ENCODE measurements around the gene ATR. TPM values are rescaled to one million over a fixed set of nuclear protein-coding genes. Genes with fewer than 3 reads are reported as not detected.
A peak's percentile ranks its signal among the peaks of the same experiment; 100 is the strongest.

Gene ATR
- total RNA-seq, 1 experiment from 2014 or later = 24.7 TPM

- Histone ChIP-seq H3K27ac (ENCODE audit: low read depth, low read length) (peak overlapping the region; percentile 70), H3K9ac (ENCODE audit: low read length) (peak overlapping the region; percentile 90), H3K4me1 (ENCODE audit: control insufficient read depth in 1 of 2, insufficient read depth in 2 of 2, low read length in 2 of 2) (peaks cover 5 to 18% of the 10 kb centered on the region in 2 experiments; a peak in 3 of 4 replicates), H3K36me3 (ENCODE audit: control insufficient read depth in 1 of 2, insufficient read depth in 2 of 2, low read length in 2 of 2) (peaks cover 0 to 6% of the 10 kb centered on the region in 2 experiments; a peak in 1 of 4 replicates), H4K20me1 (ENCODE audit: insufficient read depth) (no peaks in the 10 kb centered on the region), H3K4me2 (ENCODE audit: low read length) (peak overlapping the region; percentile 78), H3K9me3 (ENCODE audit: control insufficient read depth in 1 of 2, insufficient read depth in 1 of 2, low read depth in 1 of 2, low read length in 2 of 2) (no peaks in the 10 kb centered on the region), H2AFZ (ENCODE audit: low read depth, low read length, poor library complexity, severe bottlenecking) (no peak overlapping the region), H3K27me3 (ENCODE audit: insufficient read depth, low read length) (no peaks in the 10 kb centered on the region), H3K4me3 (replicated peaks in 1 of 2; ENCODE audit: low read depth in 1 of 2, low read length in 2 of 2) (peak overlapping the region; percentile 82 to 83), H3K9me2 (ENCODE audit: insufficient read depth) (no peaks in the 10 kb centered on the region), H3K79me2 (ENCODE audit: insufficient read depth, low read length) (peaks cover 57% of the 10 kb centered on the region)
- RAD21 ChIA-PET (ENCODE audit: low non-redundant PET in 1 of 2, low total read pairs in 2 of 2, uncharacterized antibody in 2 of 2, unreplicated experiment in 2 of 2) = interaction anchor here in 1 of 2 experiments (1.2 kb wide), 1 partner anchor 9 kb away, joined by 3 read pairs; no protein-coding TSS in a partner anchor
- intact Hi-C loops (cut with micrococcal nuclease) = no loop called here
- CTCF ChIA-PET = interaction anchor here (0.7 to 1.0 kb wide), 4 partner anchors 9 to 452 kb away, joined by 3 to 4 read pairs (median 3); no protein-coding TSS in a partner anchor
- BruUV-seq (replicated peaks) = TSS peak; percentile 53
- TF ChIP-seq POLR2AphosphoS5 (IDR thresholded peaks at IDR 0.05; ENCODE audit: low read depth, low read length) (no peak), TCF7L2 (IDR thresholded peaks at IDR 0.05; ENCODE audit: borderline replicate concordance, extremely low read depth, insufficient read depth, insufficient read length) (no peak), CTCF (IDR thresholded peaks at IDR 0.05 in 2 of 3, conservative IDR thresholded peaks at IDR 0.05 in 1 of 3; ENCODE audit: borderline replicate concordance in 1 of 3, insufficient read depth in 1 of 3, low read depth in 2 of 3, low read length in 2 of 3) (no peak), EZH2 (IDR thresholded peaks at IDR 0.05) (no peak), ZFX (IDR thresholded peaks at IDR 0.05) (no peak), EZH2phosphoT487 (IDR thresholded peaks at IDR 0.05; ENCODE audit: borderline replicate concordance) (no peak), YY1 (IDR thresholded peaks at IDR 0.05; ENCODE audit: extremely low read depth, insufficient replicate concordance, low read depth, low read length) (no peak), RAD21 (IDR thresholded peaks at IDR 0.05; ENCODE audit: low read depth) (no peak), ELF1 (IDR thresholded peaks at IDR 0.05; ENCODE audit: borderline replicate concordance, low read depth) (no peak), POLR2A (IDR thresholded peaks at IDR 0.05; ENCODE audit: borderline replicate concordance, extremely low read depth, insufficient read depth, insufficient read length) (no peak), SIN3A (IDR thresholded peaks at IDR 0.05; ENCODE audit: low read depth) (no peak), JUND (IDR thresholded peaks at IDR 0.05) (no peak), FOSL1 (IDR thresholded peaks at IDR 0.05; ENCODE audit: low read depth) (no peak), SRF (IDR thresholded peaks at IDR 0.05; ENCODE audit: low read depth) (no peak), SP1 (IDR thresholded peaks at IDR 0.05; ENCODE audit: low read depth) (no peak), CEBPB (IDR thresholded peaks at IDR 0.05; ENCODE audit: low read depth) (no peak)
- TF ChIP-seq, protein P1, sequence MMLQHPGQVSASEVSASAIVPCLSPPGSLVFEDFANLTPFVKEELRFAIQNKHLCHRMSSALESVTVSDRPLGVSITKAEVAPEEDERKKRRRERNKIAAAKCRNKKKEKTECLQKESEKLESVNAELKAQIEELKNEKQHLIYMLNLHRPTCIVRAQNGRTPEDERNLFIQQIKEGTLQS (IDR thresholded peaks at IDR 0.05) = no peak
- TF ChIP-seq, protein P2, sequence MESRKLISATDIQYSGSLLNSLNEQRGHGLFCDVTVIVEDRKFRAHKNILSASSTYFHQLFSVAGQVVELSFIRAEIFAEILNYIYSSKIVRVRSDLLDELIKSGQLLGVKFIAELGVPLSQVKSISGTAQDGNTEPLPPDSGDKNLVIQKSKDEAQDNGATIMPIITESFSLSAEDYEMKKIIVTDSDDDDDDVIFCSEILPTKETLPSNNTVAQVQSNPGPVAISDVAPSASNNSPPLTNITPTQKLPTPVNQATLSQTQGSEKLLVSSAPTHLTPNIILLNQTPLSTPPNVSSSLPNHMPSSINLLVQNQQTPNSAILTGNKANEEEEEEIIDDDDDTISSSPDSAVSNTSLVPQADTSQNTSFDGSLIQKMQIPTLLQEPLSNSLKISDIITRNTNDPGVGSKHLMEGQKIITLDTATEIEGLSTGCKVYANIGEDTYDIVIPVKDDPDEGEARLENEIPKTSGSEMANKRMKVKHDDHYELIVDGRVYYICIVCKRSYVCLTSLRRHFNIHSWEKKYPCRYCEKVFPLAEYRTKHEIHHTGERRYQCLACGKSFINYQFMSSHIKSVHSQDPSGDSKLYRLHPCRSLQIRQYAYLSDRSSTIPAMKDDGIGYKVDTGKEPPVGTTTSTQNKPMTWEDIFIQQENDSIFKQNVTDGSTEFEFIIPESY (IDR thresholded peaks at IDR 0.05; ENCODE audit: extremely low read depth, insufficient replicate concordance, low read length) = no peak
- TF ChIP-seq, protein P3, sequence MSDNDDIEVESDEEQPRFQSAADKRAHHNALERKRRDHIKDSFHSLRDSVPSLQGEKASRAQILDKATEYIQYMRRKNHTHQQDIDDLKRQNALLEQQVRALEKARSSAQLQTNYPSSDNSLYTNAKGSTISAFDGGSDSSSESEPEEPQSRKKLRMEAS (IDR thresholded peaks at IDR 0.05) = no peak
- TF ChIP-seq, protein P4, sequence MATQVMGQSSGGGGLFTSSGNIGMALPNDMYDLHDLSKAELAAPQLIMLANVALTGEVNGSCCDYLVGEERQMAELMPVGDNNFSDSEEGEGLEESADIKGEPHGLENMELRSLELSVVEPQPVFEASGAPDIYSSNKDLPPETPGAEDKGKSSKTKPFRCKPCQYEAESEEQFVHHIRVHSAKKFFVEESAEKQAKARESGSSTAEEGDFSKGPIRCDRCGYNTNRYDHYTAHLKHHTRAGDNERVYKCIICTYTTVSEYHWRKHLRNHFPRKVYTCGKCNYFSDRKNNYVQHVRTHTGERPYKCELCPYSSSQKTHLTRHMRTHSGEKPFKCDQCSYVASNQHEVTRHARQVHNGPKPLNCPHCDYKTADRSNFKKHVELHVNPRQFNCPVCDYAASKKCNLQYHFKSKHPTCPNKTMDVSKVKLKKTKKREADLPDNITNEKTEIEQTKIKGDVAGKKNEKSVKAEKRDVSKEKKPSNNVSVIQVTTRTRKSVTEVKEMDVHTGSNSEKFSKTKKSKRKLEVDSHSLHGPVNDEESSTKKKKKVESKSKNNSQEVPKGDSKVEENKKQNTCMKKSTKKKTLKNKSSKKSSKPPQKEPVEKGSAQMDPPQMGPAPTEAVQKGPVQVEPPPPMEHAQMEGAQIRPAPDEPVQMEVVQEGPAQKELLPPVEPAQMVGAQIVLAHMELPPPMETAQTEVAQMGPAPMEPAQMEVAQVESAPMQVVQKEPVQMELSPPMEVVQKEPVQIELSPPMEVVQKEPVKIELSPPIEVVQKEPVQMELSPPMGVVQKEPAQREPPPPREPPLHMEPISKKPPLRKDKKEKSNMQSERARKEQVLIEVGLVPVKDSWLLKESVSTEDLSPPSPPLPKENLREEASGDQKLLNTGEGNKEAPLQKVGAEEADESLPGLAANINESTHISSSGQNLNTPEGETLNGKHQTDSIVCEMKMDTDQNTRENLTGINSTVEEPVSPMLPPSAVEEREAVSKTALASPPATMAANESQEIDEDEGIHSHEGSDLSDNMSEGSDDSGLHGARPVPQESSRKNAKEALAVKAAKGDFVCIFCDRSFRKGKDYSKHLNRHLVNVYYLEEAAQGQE (IDR thresholded peaks at IDR 0.05; ENCODE audit: low read depth) = no peak
- ATAC-seq = no peak
- no peak for DNase-seq (ENCODE audit: low read depth, low spot score)
- POLR2A ChIA-PET = interaction anchor here (1.2 to 1.4 kb wide), 2 partner anchors 9 to 340 kb away, joined by 3 to 5 read pairs; no protein-coding TSS in a partner anchor
Measured at GRCh38 chr3:142577696-142578328, 721 bp downstream of the ATR start.

Data from HCT116 (cell line).